Activated CD8-positive, alpha-beta memory T cell treated with anti-CD3 and anti-CD28 coated beads, Interleukin-2, amount 50 U/mL, for 24 hours (primary cell): Measurements from ENCODE around the gene SPOCD1.
A peak's percentile ranks its signal among the peaks of the same experiment; 100 is the strongest.

Source experiments
- DNase-seq: peaks from one replicate; pipeline ENCODE4 v3.0.0-alpha.2; 2020; ENCODE audit errors: extremely low read depth

The SPOCD1 gene

GRCh38 chr1:31771891-31772668, 43.7 kb downstream of the SPOCD1 start:
- DNase-seq, result no peak

GRCh38 chr1:31769720-31770390, 46.0 kb downstream of the SPOCD1 start:
- no peak for DNase-seq

- peak; percentile 20 for DNase-seq
These were observed 46.7 kb downstream of the SPOCD1 start for GRCh38 chr1:31768939-31769704.

GRCh38 chr1:31768407-31768907, 47.4 kb downstream of the SPOCD1 start:
- no peak for DNase-seq

DNA sequence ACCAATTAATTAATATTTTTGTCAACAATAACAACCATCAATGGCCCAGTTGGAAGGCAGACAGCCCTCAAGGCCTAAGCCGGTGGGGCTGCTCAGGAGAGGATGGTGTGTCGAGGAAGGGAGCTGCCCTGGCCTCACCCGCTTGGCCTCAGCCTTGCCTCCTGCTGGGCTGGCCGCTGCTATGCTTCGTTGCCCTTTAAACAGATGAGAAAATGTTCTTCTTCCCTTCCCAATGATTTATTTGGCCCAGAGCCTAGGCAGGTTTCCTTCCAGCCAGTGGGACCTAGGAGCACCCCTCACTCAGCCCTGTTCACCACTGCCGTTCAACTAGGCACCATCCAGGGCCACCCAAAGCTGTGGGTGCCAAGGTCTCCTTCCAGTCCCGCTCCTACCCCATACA, 48.6 kb downstream of the SPOCD1 start:
- DNase-seq, result no peak

GRCh38 chr1:31765516-31765915, 50.3 kb downstream of the SPOCD1 start:
- no peak for DNase-seq

GRCh38 chr1:31765041-31765467, 50.8 kb downstream of the SPOCD1 start:
- DNase-seq, result no peak

GRCh38 chr1:31764312-31765040, 51.3 kb downstream of the SPOCD1 start, which contains the start of gene ADGRB2:
ADGRB2 (minus strand) TSS chr1:31764340; CDS start chr1:31757221, 7,119 bp downstream.
- DNase-seq, result no peak

DNA sequence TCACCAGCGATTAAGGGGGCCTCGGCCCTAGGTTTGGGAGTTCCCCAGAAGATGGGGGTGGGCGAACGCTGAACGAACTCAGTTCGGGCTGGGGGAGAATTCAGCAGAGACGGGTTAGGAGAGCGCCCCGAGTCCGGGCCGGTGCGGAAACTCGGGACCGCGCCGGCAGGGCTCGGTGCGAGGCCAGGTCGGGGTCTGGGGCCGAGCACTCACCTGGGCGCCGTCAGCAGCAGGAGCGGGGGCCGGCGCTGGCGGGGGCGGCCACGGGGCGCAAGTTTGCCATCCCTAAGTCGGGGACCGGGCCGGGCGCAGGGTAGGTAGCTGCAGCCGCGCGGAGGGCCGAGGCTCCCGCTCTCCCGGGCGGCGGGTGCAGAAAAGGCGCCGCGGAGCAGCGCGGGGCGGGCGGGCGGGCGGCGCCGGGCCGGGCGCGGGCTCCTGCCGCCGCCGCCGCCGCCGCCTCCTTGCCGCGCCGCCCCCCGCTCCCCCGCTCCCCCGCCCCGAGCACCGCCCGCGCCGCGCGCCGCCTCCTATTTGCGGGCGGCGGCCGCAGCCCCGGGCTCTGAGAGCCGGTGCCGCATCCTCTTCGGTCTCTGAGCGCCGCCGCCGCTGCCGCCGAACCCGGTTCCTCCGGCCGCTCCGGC, 52.0 kb downstream of the SPOCD1 start:
- DNase-seq, result no peak

GRCh38 chr1:31762726-31763670, 52.8 kb downstream of the SPOCD1 start:
- DNase-seq, result no peak

DNA sequence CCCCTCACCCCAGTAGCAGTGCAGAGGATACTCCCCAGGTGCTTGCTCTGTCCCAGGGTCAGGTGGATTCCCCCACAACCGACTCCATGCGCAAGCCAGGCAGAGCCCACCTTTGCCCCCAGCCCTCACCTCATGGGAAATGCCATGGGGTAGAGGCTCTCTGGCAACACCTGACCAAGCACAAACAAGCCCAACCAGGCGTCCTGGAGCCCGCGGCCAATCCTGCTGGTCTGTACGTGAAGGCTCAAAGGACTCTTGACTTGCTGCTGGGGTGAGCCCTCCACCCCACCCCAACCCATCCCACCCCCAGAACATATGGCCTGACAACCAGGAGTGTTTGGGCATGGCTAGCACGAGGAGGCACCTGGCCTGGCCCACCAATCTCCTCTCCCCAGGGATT, 53.5 kb downstream of the SPOCD1 start:
- no peak for DNase-seq

GRCh38 chr1:31761883-31762282, 53.9 kb downstream of the SPOCD1 start:
- no peak for DNase-seq

- DNase-seq, result no peak
These were observed 55.1 kb downstream of the SPOCD1 start for GRCh38 chr1:31760471-31761470.

GRCh38 chr1:31759298-31760023, 56.4 kb downstream of the SPOCD1 start:
- DNase-seq, result no peak

GRCh38 chr1:31758823-31759222, 57.0 kb downstream of the SPOCD1 start:
- DNase-seq, result no peak

DNA sequence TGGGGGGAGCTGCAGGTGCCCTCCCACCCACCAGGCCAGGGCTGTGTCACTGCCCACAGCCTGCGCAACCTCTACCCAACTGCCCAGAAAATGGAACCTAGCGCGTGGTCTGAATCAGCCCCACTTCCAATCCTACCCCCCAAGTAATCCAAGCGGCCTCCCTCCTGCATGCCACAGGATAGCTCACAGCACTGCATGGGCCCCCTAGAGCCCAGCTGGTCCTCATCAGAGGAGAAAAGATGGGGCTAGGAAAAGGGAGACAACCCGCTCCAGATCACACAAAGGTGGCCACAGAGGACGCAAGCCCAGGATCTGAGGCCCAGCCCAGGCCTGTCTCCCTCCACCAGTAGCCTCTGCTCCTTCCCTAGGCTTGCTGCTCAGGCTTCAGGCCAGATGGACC, 57.8 kb downstream of the SPOCD1 start:
- DNase-seq, result no peak

GRCh38 chr1:31757204-31757679, 58.6 kb downstream of the SPOCD1 start:
- DNase-seq, result no peak

DNA sequence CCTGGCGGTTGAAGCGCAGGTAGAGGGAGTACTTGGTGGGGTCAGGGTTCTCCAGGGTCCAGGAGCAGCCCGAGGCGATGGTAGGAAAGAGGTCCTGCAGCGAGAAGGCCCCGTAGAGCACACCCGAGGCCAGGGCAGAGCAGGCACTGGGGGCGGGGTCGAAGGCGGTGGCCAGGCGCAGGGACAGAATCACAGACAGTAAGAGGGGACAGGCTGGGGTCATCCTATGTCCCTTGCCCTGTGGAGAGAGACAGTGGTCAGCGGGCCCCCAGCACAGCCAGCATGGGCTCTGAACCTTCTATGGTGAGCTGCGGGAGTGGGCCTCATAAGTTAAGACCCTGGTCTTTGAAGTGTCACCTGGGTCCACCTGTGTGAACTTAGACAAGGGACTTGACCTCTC, 59.2 kb downstream of the SPOCD1 start:
- DNase-seq, result no peak
